Colon (tissue), 2 donors: ENCODE data around the gene COL4A5.

Experiments used
- FAIRE-seq: peaks from 2 replicates; lab custom pipeline; 2012; peaks lifted over from hg19 to GRCh38; lab: Jason Lieb, UNC
- donor health status: control.
- donor health status: control.

The COL4A5 gene

GRCh38 chrX:108641589-108642272 is 202.1 kb downstream of the COL4A5 start:
- FAIRE-seq: no peak

GRCh38 chrX:108642273-108642628 is 202.6 kb downstream of the COL4A5 start:
- FAIRE-seq: no peak

- FAIRE-seq: peak; percentile 87
Measured at GRCh38 chrX:108664701-108665100, 225.1 kb downstream of the COL4A5 start.

GRCh38 chrX:108666101-108666500 is 226.5 kb downstream of the COL4A5 start:
- FAIRE-seq: no peak

GRCh38 chrX:108671526-108671925 is 231.9 kb downstream of the COL4A5 start:
- no peak for FAIRE-seq

GRCh38 chrX:108696690-108697089 is 257.1 kb downstream of the COL4A5 start:
- peak; percentile 58 for FAIRE-seq

GRCh38 chrX:108699368-108699767 is 259.7 kb downstream of the COL4A5 start:
- peak; percentile 74 for FAIRE-seq

- FAIRE-seq: no peak
Measured at GRCh38 chrX:108701633-108702032, 262.0 kb downstream of the COL4A5 start.

- FAIRE-seq: no peak
Measured at GRCh38 chrX:108702530-108702929, 262.9 kb downstream of the COL4A5 start.

GRCh38 chrX:108704839-108705238 is 265.2 kb downstream of the COL4A5 start:
- no peak for FAIRE-seq

GRCh38 chrX:108712886-108713285 is 273.2 kb downstream of the COL4A5 start:
- no peak for FAIRE-seq

- FAIRE-seq: no peak
Measured at GRCh38 chrX:108722561-108722960, 282.9 kb downstream of the COL4A5 start.

GRCh38 chrX:108726748-108727147 is 287.1 kb downstream of the COL4A5 start:
- no peak for FAIRE-seq

- no peak for FAIRE-seq
Measured at GRCh38 chrX:108731153-108731552, 291.5 kb downstream of the COL4A5 start.

- FAIRE-seq: no peak
Measured at GRCh38 chrX:108732630-108733321, 293.1 kb downstream of the COL4A5 start.

GRCh38 chrX:108734426-108734825 is 294.8 kb downstream of the COL4A5 start:
- FAIRE-seq: no peak

GRCh38 chrX:108735091-108735678 is 295.5 kb downstream of the COL4A5 start:
- no peak for FAIRE-seq

- FAIRE-seq: no peak
Measured at GRCh38 chrX:108735679-108736508, 296.3 kb downstream of the COL4A5 start.

- FAIRE-seq: no peak
Measured at GRCh38 chrX:108736509-108737479, 297.2 kb downstream of the COL4A5 start, which contains the start of gene IRS4. Gene IRS4, minus strand, starts transcription at chrX:108736563.

- no peak for FAIRE-seq
Measured at GRCh38 chrX:108737754-108738153, 298.1 kb downstream of the COL4A5 start.

GRCh38 chrX:108740299-108740774 is 300.7 kb downstream of the COL4A5 start:
- no peak for FAIRE-seq
